Body of pancreas (tissue), 4 donors: Measurements from ENCODE around the gene NAPA.

Source experiments
- CTCF ChIP-seq, 7 experiments: fragments of 450-650 bp in 4 of 7; fragments of 200-600 bp in 3 of 7; sonication (generic) in 3 of 7; IDR thresholded peaks; one replicate each; pipeline ENCODE4 v1.5.1; 2016 to 2019; ENCODE audit warnings: antibody characterized with exemption in 7 of 7
- POLR2A ChIP-seq, 3 donors: fragments of 450-650 bp; IDR thresholded peaks; one replicate each; pipeline ENCODE4 v1.6.1; 2016; ENCODE audit warnings: antibody characterized with exemption in 3 of 3, mild to moderate bottlenecking in 2 of 3

- TF ChIP-seq CTCF (IDR thresholded peaks at IDR 0.05) = no peak
- TF ChIP-seq POLR2A (IDR thresholded peaks at IDR 0.05) = no peak
Measured at GRCh38 chr19:47542030-47542475, 27.2 kb upstream of the NAPA start.
